Nephron (organoid): ENCODE measurements around the gene PLXNB3.
"Not testable (repeated sequence)": the region's sequence is repeated elsewhere in the genome, so short reads cannot be mapped to it uniquely, and the experiment has no call there.

ENCODE experiments used
- H3K27ac Mint-ChIP-seq, 3 experiments: 2 replicates each; pipeline ENCODE4 v1.8.0; 2020; ENCODE audit warnings: mixed read lengths in 3 of 3, mild to moderate bottlenecking in 2 of 3, moderate library complexity in 1 of 3
- H3K27me3 Mint-ChIP-seq: 2 replicates; pipeline ENCODE4 v1.8.0; 2021; ENCODE audit warnings: low read depth, mild to moderate bottlenecking, moderate library complexity, mixed read lengths
- H3K36me3 Mint-ChIP-seq: 2 replicates; pipeline ENCODE4 v1.8.0; 2020; ENCODE audit warnings: low read depth, mixed read lengths
- H3K4me1 Mint-ChIP-seq: 2 replicates; pipeline ENCODE4 v1.8.0; 2020; ENCODE audit warnings: mixed read lengths
- H3K4me3 Mint-ChIP-seq, 3 experiments: 2 replicates each; pipeline ENCODE4 v1.8.0; 2020; ENCODE audit warnings: mild to moderate bottlenecking in 3 of 3, mixed read lengths in 3 of 3, moderate library complexity in 2 of 3
- H3K9me3 Mint-ChIP-seq: 2 replicates; pipeline ENCODE4 v1.8.0; 2020; ENCODE audit warnings: mixed read lengths
- CTCF ChIP-seq, 3 experiments: fragments of 200-600 bp; sonication (generic); IDR thresholded peaks; one replicate each; pipeline ENCODE4 v1.5.0; 2021; ENCODE audit warnings: antibody characterized with exemption in 3 of 3; ENCODE audit not compliant: unreplicated experiment in 3 of 3

Gene PLXNB3

GRCh38 chrX:153726286-153727122 lies 37.5 kb upstream of the PLXNB3 start:
- no peak for TF ChIP-seq CTCF (IDR thresholded peaks at IDR 0.05; ENCODE audit: unreplicated experiment in 3 of 3)
- Mint-ChIP-seq H3K27ac (peak overlapping the region; percentile 51 to 80 (median 57)), H3K36me3 (peaks cover 23% of the 10 kb centered on the region), H3K9me3 (peaks cover 22% of the 10 kb centered on the region), H3K4me1 (peaks cover 21% of the 10 kb centered on the region), H3K4me3 (peak overlapping the region; percentile 61 to 82 (median 66)), H3K27me3 (peaks cover 6% of the 10 kb centered on the region)

DNA sequence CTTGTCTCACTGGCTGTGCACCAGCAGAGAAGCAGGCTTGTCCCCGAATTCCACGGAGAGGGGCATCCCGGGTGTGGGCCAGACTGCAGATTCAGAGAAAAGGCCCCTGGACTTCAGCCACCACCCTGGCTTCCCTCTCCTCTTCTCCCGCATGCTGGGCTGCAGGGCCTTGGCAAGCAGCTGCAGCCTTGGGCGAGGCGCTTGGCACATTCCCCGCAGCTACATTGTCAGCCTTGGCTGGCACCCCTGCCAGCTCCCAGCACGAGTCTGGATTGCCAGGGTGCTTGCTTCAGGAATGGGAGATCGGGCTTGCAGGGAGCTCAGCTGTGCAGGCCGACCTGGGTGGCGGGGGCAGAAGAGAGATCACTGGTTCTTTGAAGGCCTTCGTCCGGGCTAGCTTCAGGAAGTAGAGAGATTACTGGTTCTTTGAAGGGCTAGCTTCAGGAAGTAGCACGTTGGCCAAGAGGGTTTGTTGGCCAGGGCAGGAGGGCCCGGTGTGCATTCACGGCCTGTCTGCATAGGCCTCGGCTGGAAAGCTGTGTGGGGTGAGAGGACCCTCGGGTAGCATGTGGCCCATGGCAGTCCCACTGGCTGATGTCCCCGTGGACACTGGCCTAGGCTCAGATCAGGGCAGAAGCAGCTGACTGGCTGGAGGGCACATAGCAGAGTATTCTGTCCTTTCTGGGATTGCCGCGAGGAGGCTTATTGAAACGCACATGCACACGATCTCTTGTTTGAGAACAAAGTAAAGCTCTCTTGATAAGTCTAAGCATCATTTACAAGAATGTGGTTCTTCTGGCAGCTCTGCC lies 36.7 kb upstream of the PLXNB3 start:
- TF ChIP-seq CTCF (IDR thresholded peaks at IDR 0.05; ENCODE audit: unreplicated experiment in 3 of 3), result no peak
- Mint-ChIP-seq H3K27me3 (peaks cover 6% of the 10 kb centered on the region), H3K27ac (peak overlapping the region; percentile 51 to 80 (median 57)), H3K36me3 (peaks cover 25% of the 10 kb centered on the region), H3K4me3 (peak overlapping the region; percentile 61 to 72 (median 66)), H3K9me3 (peaks cover 28% of the 10 kb centered on the region), H3K4me1 (peaks cover 17% of the 10 kb centered on the region)

GRCh38 chrX:153728095-153728494 lies 36.0 kb upstream of the PLXNB3 start:
- Mint-ChIP-seq H3K27me3 (peaks cover 6% of the 10 kb centered on the region), H3K4me1 (peaks cover 12% of the 10 kb centered on the region), H3K4me3 (peak overlapping the region in 2 of 3 experiments; percentile 15 to 72), H3K9me3 (peaks cover 23% of the 10 kb centered on the region), H3K36me3 (peaks cover 26% of the 10 kb centered on the region), H3K27ac (peak overlapping the region in 2 of 3 experiments; percentile 57 to 80)
- no peak for TF ChIP-seq CTCF (IDR thresholded peaks at IDR 0.05; ENCODE audit: unreplicated experiment in 3 of 3)

DNA sequence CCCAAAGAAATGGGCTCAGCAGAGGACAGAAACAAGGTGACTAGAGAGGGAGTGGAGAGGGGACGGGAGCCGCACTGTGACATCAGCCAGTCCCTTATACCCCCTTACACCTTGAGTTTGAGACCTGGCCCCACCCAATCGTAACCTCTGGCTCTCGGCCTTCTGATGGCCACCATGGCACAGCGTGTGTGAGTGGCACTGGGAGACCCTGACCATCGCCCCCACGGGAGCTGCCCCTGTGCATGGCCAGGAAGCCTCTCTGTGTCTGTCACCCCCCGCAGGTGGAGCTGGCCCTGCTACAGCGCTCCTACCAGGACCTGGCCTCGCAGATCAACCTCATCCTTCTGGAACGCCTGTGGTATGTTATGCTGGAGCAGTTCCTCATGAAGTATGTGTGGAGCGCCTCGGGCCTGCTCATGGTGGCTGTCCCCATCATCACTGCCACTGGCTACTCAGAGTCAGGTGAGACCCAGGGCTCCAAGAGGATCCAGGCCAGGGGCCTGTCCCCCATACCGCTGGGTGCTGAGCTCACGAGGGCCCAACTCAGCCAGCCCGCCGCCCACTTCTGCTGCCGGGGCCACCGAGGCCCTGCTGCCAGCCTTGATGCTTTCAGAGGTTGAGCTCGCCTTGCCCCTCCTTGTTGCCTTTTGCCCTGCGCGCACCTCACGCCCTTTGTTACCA lies 35.0 kb upstream of the PLXNB3 start:
- H3K27ac Mint-ChIP-seq, result no peak overlapping the region
- no peak overlapping the region for H3K4me3 Mint-ChIP-seq
- no peak for TF ChIP-seq CTCF (IDR thresholded peaks at IDR 0.05; ENCODE audit: unreplicated experiment in 3 of 3)
- peaks cover 6% of the 10 kb centered on the region for H3K27me3 Mint-ChIP-seq
- H3K4me1 Mint-ChIP-seq, result peaks cover 12% of the 10 kb centered on the region
- H3K36me3 Mint-ChIP-seq, result peaks cover 26% of the 10 kb centered on the region
- H3K9me3 Mint-ChIP-seq, result peaks cover 23% of the 10 kb centered on the region

DNA sequence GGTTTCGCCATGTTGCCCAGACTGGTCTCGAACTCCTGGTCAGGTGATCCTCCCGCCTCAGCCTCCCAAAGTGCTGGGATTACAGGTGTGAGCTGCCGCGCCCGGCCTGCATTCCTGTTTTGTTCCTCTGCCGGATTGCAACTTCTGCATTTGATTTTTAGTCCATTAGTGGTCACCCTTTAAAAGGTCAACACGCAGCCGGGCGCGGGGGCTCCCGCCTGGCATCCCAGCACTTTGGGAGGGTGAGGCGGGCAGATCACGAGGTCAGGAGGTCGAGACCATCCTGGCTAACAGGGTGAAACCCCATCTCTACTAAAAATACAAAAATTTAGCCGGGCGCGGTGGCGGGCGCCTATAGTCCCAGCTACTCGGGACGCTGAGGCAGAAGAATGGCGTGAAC lies 33.9 kb upstream of the PLXNB3 start:
- H3K4me3 Mint-ChIP-seq, H3K27ac Mint-ChIP-seq, H3K27me3 Mint-ChIP-seq: not testable (repeated sequence)
- Mint-ChIP-seq H3K9me3 (peaks cover 30% of the 10 kb centered on the region), H3K4me1 (peaks cover 12% of the 10 kb centered on the region), H3K36me3 (peaks cover 32% of the 10 kb centered on the region)
